HEK293 (cell line): ENCODE measurements around the gene CENPVL3.

Source experiments
- CTCF ChIA-PET: fragments of 350-600 bp; formaldehyde crosslinking; extraction: SDS; loops from one replicate; lab custom pipeline; 2021; ENCODE audit warnings: antibody characterized with exemption; lab: Yijun Ruan, JAX
- POLR2A ChIA-PET: fragments of 300-600 bp; formaldehyde crosslinking; extraction: SDS; loops from one replicate; lab custom pipeline; 2020; ENCODE audit warnings: antibody characterized with exemption, inconsistent platforms; lab: Yijun Ruan, JAX
- H3K27ac ChIP-seq: fragments of 200-500 bp; sonication (Bioruptor generic); 2 replicates; pipeline ENCODE4 v1.5.1; 2014; ENCODE audit warnings: low read depth, low read length, control low read depth, inconsistent platforms; ENCODE audit errors: extremely low read depth
- H3K36me3 ChIP-seq, 2 experiments: fragments of 200-500 bp in 1 of 2; sonication (Bioruptor generic) in 1 of 2; 1 replicate in 1 of 2; 2 replicates in 1 of 2; pipeline ENCODE4 v1.5.1; 2014 to 2017; ENCODE audit warnings: inconsistent platforms in 2 of 2, low read length in 2 of 2; ENCODE audit not compliant: control insufficient read depth in 2 of 2, insufficient read depth in 1 of 2
- H3K4me1 ChIP-seq: fragments of 200-500 bp; sonication (Bioruptor generic); 2 replicates; pipeline ENCODE4 v1.5.1; 2014; ENCODE audit warnings: mild to moderate bottlenecking, low read length, inconsistent platforms; ENCODE audit not compliant: control insufficient read depth, insufficient read depth
- H3K4me3 ChIP-seq: 2 replicates; pipeline ENCODE4 v1.5.1; 2011; ENCODE audit warnings: low read depth, mild to moderate bottlenecking, control low read depth, low read length, moderate library complexity
- H3K9me3 ChIP-seq: fragments of 200-500 bp; sonication (Bioruptor generic); 2 replicates; pipeline ENCODE4 v1.5.1; 2014; ENCODE audit warnings: low read depth, low read length, inconsistent platforms; ENCODE audit not compliant: control insufficient read depth, insufficient read depth
- AEBP2 ChIP-seq: fragments of 450-650 bp; formaldehyde crosslinking; IDR thresholded peaks from 2 replicates; pipeline ENCODE4 v1.5.1; 2016; ENCODE audit warnings: missing biosample characterization, missing genetic modification characterization, borderline replicate concordance
- GLI4 ChIP-seq: fragments of 450-650 bp; formaldehyde crosslinking; IDR thresholded peaks from 2 replicates; pipeline ENCODE4 v1.5.1; 2016; ENCODE audit warnings: missing biosample characterization, missing genetic modification characterization
- HOXD13 ChIP-seq: sonication (generic); formaldehyde crosslinking; IDR thresholded peaks from 2 replicates; pipeline ENCODE4 v1.8.0; 2022; ENCODE audit warnings: missing genetic modification reagents, borderline replicate concordance
- KLF1 ChIP-seq: fragments of 450-650 bp; formaldehyde crosslinking; IDR thresholded peaks from 2 replicates; pipeline ENCODE4 v1.5.1; 2016; ENCODE audit warnings: missing biosample characterization, missing genetic modification characterization
- KLF10 ChIP-seq: fragments of 450-650 bp; IDR thresholded peaks from 2 replicates; pipeline ENCODE4 v1.5.1; 2018; ENCODE audit warnings: missing biosample characterization, mild to moderate bottlenecking, missing genetic modification characterization
- TCF7L2 ChIP-seq: IDR thresholded peaks from 2 replicates; pipeline ENCODE4 v1.6.1; 2011; ENCODE audit warnings: low read depth, mild to moderate bottlenecking, inconsistent platforms, low read length, moderate library complexity, borderline replicate concordance
- WT1 ChIP-seq: fragments of 450-650 bp; formaldehyde crosslinking; IDR thresholded peaks from 2 replicates; pipeline ENCODE4 v1.5.1; 2016; ENCODE audit warnings: missing biosample characterization, missing genetic modification characterization
- ZNF112 ChIP-seq: fragments of 450-650 bp; formaldehyde crosslinking; IDR thresholded peaks from 2 replicates; pipeline ENCODE4 v1.5.0; 2017; ENCODE audit warnings: missing biosample characterization, missing genetic modification characterization
- ZNF157 ChIP-seq: fragments of 450-650 bp; formaldehyde crosslinking; IDR thresholded peaks from 2 replicates; pipeline ENCODE4 v1.5.1; 2016; ENCODE audit warnings: missing biosample characterization, missing genetic modification characterization
- ZNF18 ChIP-seq: fragments of 450-650 bp; formaldehyde crosslinking; IDR thresholded peaks from 2 replicates; pipeline ENCODE4 v1.5.1; 2016; ENCODE audit warnings: missing biosample characterization, missing genetic modification characterization
- ZNF266 ChIP-seq: fragments of 450-650 bp; formaldehyde crosslinking; IDR thresholded peaks from 2 replicates; pipeline ENCODE4 v1.5.1; 2016; ENCODE audit warnings: missing biosample characterization, missing genetic modification characterization, low read depth
- ZNF354C ChIP-seq: fragments of 450-650 bp; formaldehyde crosslinking; IDR thresholded peaks from 2 replicates; pipeline ENCODE4 v1.5.1; 2016; ENCODE audit warnings: missing biosample characterization, missing genetic modification characterization, low read depth, borderline replicate concordance
- ZNF394 ChIP-seq: fragments of 450-650 bp; formaldehyde crosslinking; IDR thresholded peaks from 2 replicates; pipeline ENCODE4 v1.5.1; 2016; ENCODE audit warnings: missing biosample characterization, missing genetic modification characterization, mild to moderate bottlenecking, moderate library complexity, borderline replicate concordance
- ZNF510 ChIP-seq: fragments of 450-650 bp; formaldehyde crosslinking; IDR thresholded peaks from 2 replicates; pipeline ENCODE4 v1.5.1; 2018; ENCODE audit warnings: mild to moderate bottlenecking, missing genetic modification characterization, missing biosample characterization; ENCODE audit not compliant: insufficient replicate concordance
- ZNF514 ChIP-seq: fragments of 450-650 bp; formaldehyde crosslinking; IDR thresholded peaks from 2 replicates; pipeline ENCODE4 v1.5.1; 2016; ENCODE audit warnings: missing biosample characterization, missing genetic modification characterization
- ZNF571 ChIP-seq: fragments of 450-650 bp; formaldehyde crosslinking; IDR thresholded peaks from 2 replicates; pipeline ENCODE4 v1.5.0; 2017; ENCODE audit warnings: missing biosample characterization, missing genetic modification characterization
- ZNF677 ChIP-seq: fragments of 450-650 bp; IDR thresholded peaks from 2 replicates; pipeline ENCODE4 v1.5.0; 2018; ENCODE audit warnings: missing biosample characterization, mild to moderate bottlenecking, missing genetic modification characterization, moderate library complexity

CENPVL3 gene

DNA sequence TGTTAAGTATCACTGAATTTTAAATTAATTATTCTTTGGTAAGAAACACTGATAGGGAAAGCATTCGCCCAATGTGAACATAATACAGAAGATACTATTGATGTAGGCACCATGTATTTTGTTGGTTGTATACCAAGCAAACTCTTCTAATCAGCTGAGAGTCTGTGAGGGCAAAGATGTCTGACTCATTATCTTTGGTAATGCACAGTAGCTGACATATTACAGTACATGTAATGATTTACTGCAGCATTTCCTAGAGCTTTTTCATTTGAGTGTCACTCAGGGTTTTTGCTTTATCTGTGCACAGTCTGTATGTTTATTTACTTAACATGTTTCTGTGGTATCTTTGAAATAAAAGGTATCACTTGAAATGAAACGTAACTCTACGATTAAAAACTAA lies 49.2 kb downstream of the CENPVL3 start:
- Histone ChIP-seq H3K27ac (no peak overlapping the region), H3K36me3 (no peaks in the 10 kb centered on the region), H3K9me3 (no peaks in the 10 kb centered on the region), H3K4me3 (no peak overlapping the region), H3K4me1 (no peaks in the 10 kb centered on the region)
- TF ChIP-seq ZNF266 (tag by site-specific recombination) (no peak), ZNF354C (tag by site-specific recombination) (no peak), AEBP2 (tag by site-specific recombination) (no peak), TCF7L2 (no peak)
- POLR2A ChIA-PET, result no interaction called here
- CTCF ChIA-PET, result no interaction called here

GRCh38 chrX:51568586-51568985 lies 50.1 kb downstream of the CENPVL3 start:
- H3K4me3 ChIP-seq, result no peak overlapping the region
- no peaks in the 10 kb centered on the region for H3K4me1 ChIP-seq
- H3K9me3 ChIP-seq, result peaks cover 2% of the 10 kb centered on the region; the same call in 1 of the 2 replicates
- H3K27ac ChIP-seq, result no peak overlapping the region
- TF ChIP-seq ZNF112 (no peak), ZNF18 (tag by site-specific recombination) (no peak), ZNF677 (tag by site-specific recombination) (no peak), WT1 (tag by site-specific recombination) (no peak), ZNF514 (tag by site-specific recombination) (no peak), KLF10 (tag by site-specific recombination) (no peak), ZNF394 (no peak), ZNF157 (no peak), HOXD13 (CRISPR knock-in tag) (no peak), ZNF571 (tag by site-specific recombination) (no peak), KLF1 (tag by site-specific recombination) (no peak), GLI4 (no peak), ZNF510 (no peak)
- TF ChIP-seq, all 188 proteins: peak for 0
- H3K36me3 ChIP-seq, result no peaks in the 10 kb centered on the region
- CTCF ChIA-PET, result interaction anchor here (0.8 kb wide), 1 partner anchor 47 kb away, joined by 3 read pairs; no protein-coding TSS in a partner anchor
- POLR2A ChIA-PET, result no interaction called here
